ENCODE data around the gene KIAA0513. TPM values are rescaled to one million over a fixed set of nuclear protein-coding genes. Genes with fewer than 3 reads are reported as not detected.

The KIAA0513 gene
- total and polyA plus RNA-seq, 2 donors (not counting 1 experiment from before 2014, with no cell fraction given): 1.1 to 2.1 TPM

- ATAC-seq (ENCODE audit: low read depth) (peak; percentile 95), DNase-seq (peak; percentile 83)
- ChIA-PET POLR2A (interaction anchor here (0.6 kb wide), 1 partner anchor 32 kb away, joined by 6 read pairs; no protein-coding TSS in a partner anchor), CTCF (interaction anchor here (0.5 to 1.6 kb wide), 6 partner anchors 26 to 84 kb away, joined by 3 to 11 read pairs (median 4); no protein-coding TSS in a partner anchor)
- WGBS (ENCODE audit: insufficient coverage): 10% methylated on average over 9 of the region's 14 CpGs
- H3K27ac ChIP-seq (ENCODE audit: low read length in 2 of 2): peak overlapping the region; percentile 35 to 59
- Mint-ChIP-seq H3K27me3 (peaks cover 13% of the 10 kb centered on the region), H3K9me3 (ENCODE audit: insufficient read depth) (no peaks in the 10 kb centered on the region), H3K27ac (peak overlapping the region; percentile 83), H3K4me1 (peaks cover 38% of the 10 kb centered on the region), H3K4me3 (peak overlapping the region; percentile 83)
- peak overlapping the region; percentile 68 for H2AFZ ChIP-seq (ENCODE audit: insufficient read depth, low read depth, low read length, poor library complexity, severe bottlenecking)
- peaks cover 38 to 41% of the 10 kb centered on the region in 2 donors for H3K4me1 ChIP-seq (ENCODE audit: control insufficient read depth in 2 of 2, insufficient read depth in 2 of 2, low read length in 2 of 2)
- H3K4me3 ChIP-seq (ENCODE audit: control extremely low read depth in 1 of 5, extremely low read depth in 1 of 5, insufficient read depth in 1 of 5, low read depth in 2 of 5, low read length in 4 of 5): peak overlapping the region; percentile 20 to 42 (median 34)
- intact Hi-C loops (cut with micrococcal nuclease): loop anchor here (1.0 to 2.0 kb wide), 3 partner anchors 27 to 45 kb away; partner anchors contain the start of gene ZDHHC7
- H3K4me2 ChIP-seq (replicated peaks; ENCODE audit: low read depth, low read length, poor library complexity, severe bottlenecking): peak overlapping the region; percentile 69
- H3K9me3 ChIP-seq (ENCODE audit: control extremely low read depth in 1 of 3, control insufficient read depth in 2 of 3, insufficient read depth in 1 of 3, low read length in 2 of 3): no peaks in the 10 kb centered on the region
- H4K20me1 ChIP-seq (ENCODE audit: control insufficient read depth, insufficient read depth, low read length, poor library complexity, severe bottlenecking): no peaks in the 10 kb centered on the region
- H3K36me3 ChIP-seq (replicated peaks in 1 of 2; ENCODE audit: control extremely low read depth in 1 of 2, control insufficient read depth in 1 of 2, extremely low read depth in 1 of 2, insufficient read depth in 2 of 2, low read length in 1 of 2): no peaks in the 10 kb centered on the region
- H3K9ac ChIP-seq (ENCODE audit: low read length): peak overlapping the region; percentile 27
- no peak for TF ChIP-seq EZH2 (IDR thresholded peaks at IDR 0.05; ENCODE audit: borderline replicate concordance, insufficient read depth, low read depth, low read length, poor library complexity, severe bottlenecking)
- TF ChIP-seq, protein P1, sequence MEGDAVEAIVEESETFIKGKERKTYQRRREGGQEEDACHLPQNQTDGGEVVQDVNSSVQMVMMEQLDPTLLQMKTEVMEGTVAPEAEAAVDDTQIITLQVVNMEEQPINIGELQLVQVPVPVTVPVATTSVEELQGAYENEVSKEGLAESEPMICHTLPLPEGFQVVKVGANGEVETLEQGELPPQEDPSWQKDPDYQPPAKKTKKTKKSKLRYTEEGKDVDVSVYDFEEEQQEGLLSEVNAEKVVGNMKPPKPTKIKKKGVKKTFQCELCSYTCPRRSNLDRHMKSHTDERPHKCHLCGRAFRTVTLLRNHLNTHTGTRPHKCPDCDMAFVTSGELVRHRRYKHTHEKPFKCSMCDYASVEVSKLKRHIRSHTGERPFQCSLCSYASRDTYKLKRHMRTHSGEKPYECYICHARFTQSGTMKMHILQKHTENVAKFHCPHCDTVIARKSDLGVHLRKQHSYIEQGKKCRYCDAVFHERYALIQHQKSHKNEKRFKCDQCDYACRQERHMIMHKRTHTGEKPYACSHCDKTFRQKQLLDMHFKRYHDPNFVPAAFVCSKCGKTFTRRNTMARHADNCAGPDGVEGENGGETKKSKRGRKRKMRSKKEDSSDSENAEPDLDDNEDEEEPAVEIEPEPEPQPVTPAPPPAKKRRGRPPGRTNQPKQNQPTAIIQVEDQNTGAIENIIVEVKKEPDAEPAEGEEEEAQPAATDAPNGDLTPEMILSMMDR (IDR thresholded peaks at IDR 0.05): no peak
- H3K27me3 ChIP-seq (replicated peaks in 1 of 4; ENCODE audit: control extremely low read depth in 1 of 4, control insufficient read depth in 3 of 4, insufficient read depth in 4 of 4, low read length in 3 of 4): peaks cover 0 to 3% (median 1%) of the 10 kb centered on the region in 4 experiments
- no peaks in the 10 kb centered on the region for H3K79me2 ChIP-seq (ENCODE audit: control insufficient read depth, insufficient read depth, low read length)
Measured at GRCh38 chr16:85055493-85056210, 28.1 kb downstream of the KIAA0513 start.
